ENCODE data around the gene GRK7.
A peak's percentile ranks its signal among the peaks of the same experiment; 100 is the strongest.
"Not testable (repeated sequence)": the region's sequence is repeated elsewhere in the genome, so short reads cannot be mapped to it uniquely, and the experiment has no call there.

The GRK7 gene

GRCh38 chr3:141793476-141794260 is 30.5 kb downstream of the GRK7 start:
- FAIRE-seq (no peak), DNase-seq (ENCODE audit: insufficient read length, low spot score) (no peak)

DNA sequence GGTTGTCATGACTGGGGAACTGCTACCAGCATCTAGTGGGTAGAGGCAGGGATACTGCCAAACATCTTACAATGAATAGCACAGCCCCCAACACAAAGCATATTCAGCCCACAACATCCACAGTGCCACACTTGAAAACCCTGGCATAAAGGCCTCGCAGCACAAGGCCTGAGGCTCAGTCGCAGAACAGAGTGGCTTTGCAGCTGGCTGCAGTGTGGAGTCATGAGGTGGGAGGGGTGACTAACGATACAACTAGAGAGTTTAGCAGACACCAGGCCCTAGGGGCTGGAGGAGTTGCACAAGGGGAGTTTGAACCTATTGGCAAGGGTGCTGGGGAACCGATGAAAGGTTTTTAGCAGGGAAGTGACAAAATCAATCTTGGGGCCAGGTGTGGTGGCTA is 32.1 kb downstream of the GRK7 start:
- FAIRE-seq (no peak), DNase-seq (ENCODE audit: insufficient read length, low spot score) (no peak)

- no peak for DNase-seq (ENCODE audit: insufficient read length, low spot score)
- peak; percentile 62 for FAIRE-seq
Observed at GRCh38 chr3:141795741-141796080, 32.5 kb downstream of the GRK7 start.

DNA sequence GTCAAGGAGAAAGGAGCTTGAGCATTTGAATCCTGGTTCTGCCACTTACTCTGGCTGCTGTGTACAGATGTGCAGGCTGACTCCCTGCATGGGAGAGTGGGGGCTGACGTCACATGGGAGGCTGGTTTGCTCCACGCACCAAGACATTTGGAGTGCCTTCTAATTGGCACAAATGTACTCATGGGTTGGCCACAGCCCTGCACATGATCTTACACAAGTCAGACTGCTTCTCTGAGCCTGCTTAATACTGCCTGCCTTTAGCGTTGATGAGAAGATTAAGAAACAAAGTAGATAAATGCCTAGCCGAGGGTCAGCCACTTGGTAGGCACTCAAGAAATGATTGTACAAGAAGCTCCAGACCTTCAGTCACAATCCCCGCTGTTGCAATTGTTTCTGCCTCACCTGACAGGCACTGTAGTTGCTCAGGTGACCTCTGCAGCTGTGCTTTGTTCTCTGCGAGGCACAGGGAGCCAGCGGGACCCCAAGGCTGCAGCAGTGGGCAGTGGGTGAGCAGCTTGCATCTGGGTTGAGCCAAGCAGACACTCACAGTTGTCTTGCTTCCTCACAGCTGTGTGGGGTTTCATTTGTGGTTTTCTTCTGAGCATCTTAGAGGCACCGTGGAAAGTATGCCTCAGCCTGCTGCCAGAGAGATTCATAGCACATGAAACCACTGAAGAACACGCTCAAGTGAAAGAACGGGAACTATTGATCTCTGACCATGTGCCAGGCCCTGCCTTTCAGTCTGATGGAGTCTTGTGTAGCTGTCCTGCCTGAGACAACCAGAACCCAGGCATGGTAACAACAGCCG is 33.1 kb downstream of the GRK7 start:
- DNase-seq (ENCODE audit: insufficient read length, low spot score), result peak; percentile 76
- FAIRE-seq, result peak; percentile 98

DNA sequence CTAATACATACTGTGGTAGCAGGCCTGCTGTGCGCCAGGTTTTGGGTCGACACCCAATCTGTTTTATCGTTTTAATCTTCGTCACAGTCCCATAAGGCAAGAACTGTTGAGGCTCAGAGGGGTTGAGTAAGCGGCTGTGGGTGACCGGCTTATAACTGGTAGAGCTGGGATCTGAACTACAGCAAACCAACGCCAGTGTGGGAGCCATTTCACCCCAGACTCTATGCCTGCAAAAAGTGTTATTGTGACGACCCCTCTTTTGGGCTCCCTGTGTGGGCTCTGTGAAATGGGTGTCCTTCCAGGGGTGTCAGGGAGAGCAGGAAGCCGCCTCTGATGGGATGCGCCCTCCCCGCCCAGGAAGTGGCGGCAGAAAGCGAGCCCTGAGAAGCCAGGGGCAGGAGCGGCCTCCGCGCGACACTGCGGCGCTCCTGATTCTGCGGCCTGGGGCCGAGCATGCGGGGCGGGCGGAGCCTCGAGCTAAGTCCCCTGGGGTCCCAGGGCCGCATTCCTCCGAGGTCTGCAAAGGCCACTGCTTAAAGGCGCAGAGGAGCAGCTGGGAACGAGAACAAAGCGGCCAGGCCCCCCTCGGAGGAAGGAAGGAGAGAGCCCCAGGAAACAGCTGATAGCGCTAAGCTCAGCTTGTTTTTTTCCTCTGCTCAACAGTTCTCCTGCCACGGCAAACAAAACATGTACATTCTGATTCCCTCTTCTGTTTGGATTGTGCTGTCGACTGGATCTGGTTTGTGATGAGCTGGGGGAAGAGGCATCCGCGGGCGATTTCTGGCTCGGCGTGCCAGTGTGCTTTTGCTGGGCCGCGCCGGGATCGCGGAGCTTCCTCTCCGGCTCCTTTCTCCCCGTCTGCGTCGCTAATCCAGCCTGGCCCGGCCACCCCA is 33.9 kb downstream of the GRK7 start:
- DNase-seq (ENCODE audit: insufficient read length, low spot score) (peak; percentile 31), FAIRE-seq (no peak)

GRCh38 chr3:141797819-141798447 is 34.7 kb downstream of the GRK7 start:
- FAIRE-seq, result no peak

DNA sequence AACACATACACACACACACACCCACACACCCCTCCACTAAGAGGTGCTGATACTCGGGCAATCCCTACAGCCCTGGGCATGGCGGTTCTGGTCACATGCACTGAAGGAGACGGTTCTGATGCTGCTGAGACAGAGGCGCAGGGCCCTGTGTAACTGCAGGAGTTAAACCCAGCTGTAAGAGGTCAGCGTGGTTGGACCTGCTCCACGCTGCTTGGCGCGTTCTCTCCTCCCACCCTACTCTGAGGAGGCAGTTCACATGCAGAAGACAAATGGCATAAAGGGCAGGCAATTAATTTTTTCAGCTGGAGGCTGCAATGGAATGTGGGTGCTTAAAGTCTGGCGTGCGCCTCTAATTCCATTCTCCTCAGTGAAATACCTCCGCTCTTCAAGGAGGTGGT is 35.2 kb downstream of the GRK7 start:
- DNase-seq (ENCODE audit: insufficient read length, low spot score), result no peak
- FAIRE-seq, result no peak

More at GRCh38 chr3:141797819-141798447, 34.7 kb downstream of the GRK7 start:
- DNase-seq (ENCODE audit: insufficient read length, low spot score), result no peak

DNA sequence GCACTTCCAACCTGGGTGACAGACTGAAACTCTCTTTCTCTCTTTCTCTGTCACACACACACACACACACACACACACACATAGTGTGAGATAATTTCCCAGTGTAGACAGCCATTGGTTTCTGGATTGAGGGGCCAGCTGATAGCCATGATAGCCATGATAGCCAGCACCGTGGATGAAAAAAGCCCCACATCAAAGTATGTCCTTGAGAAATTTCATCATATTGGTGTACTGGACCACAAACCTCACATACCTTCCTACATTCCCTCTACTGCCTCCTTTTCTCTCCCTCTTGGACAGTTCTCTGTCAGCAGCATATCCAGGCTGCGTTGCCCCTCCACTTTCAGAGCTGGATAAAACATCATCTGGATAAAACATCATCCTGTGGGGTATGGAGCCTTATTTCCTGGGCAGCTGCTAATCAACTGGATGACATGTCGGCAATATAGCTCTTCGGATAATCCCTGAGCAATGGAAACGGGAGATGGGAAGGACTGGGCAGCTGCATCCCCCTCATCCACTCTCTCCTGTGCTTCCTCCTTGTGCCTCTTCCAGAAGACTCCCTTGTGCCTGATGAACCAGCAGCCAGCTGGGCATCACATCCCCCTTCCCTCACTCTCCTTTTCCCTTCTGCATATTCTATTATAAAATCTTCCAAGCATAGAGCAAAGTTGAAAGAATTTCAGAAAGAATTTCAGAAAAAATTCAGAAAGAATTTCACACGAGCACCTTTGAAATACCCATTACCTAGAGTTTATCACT is 39.3 kb downstream of the GRK7 start:
- FAIRE-seq, result no peak
- DNase-seq (ENCODE audit: insufficient read length, low spot score), result no peak

DNA sequence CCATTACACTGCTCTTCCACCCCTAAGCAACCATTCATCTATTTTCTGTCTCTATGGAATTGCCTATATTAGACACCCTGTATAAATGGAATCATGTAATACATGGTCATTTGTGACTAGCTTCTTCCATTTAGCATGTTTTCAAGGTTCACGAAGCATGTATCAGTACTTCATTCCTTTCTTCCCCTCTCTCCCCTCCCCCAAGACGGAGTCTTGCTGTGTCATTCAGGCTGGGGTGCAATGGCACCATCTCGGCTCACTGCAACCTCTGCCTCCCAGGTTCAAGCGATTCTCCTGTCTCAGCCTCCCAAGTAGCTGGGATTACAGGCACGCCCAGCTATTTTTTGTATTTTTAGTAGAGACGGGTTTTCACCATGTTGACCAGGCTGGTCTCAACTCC is 40.3 kb downstream of the GRK7 start:
- FAIRE-seq; DNase-seq (ENCODE audit: insufficient read length, low spot score): not testable (repeated sequence)

GRCh38 chr3:141804447-141804777 is 41.2 kb downstream of the GRK7 start:
- no peak for DNase-seq (ENCODE audit: insufficient read length, low spot score)
- FAIRE-seq, result no peak

- FAIRE-seq (no peak), DNase-seq (ENCODE audit: insufficient read length, low spot score) (no peak)
Observed at GRCh38 chr3:141804778-141805639, 41.8 kb downstream of the GRK7 start.

DNA sequence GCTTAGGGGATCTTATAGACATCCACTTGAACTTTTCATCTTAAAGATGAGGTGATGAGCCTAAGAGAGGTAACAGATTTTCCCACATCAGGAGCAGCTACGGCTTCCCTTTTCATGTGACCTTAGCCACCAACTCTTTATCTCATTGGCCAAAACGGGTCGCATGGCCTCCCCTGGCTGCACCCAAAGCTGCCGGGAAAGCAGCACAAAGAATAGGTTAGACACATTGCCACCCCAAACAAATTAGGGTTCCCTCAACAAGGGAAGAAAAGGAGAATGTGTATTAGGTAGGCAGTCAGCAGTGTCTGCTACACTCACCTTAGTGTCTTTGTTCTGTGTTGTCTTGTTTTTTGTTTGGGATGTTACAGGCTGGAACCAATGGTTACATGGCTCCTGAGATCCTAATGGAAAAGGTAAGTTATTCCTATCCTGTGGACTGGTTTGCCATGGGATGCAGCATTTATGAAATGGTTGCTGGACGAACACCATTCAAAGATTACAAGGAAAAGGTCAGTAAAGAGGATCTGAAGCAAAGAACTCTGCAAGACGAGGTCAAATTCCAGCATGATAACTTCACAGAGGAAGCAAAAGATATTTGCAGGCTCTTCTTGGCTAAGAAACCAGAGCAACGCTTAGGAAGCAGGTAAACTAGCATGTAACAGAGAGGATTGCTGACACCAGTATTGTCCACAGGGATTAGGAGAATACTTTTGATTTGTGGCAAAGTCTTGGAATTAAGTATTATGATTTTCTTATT is 44.2 kb downstream of the GRK7 start:
- no peak for DNase-seq (ENCODE audit: insufficient read length, low spot score)
- FAIRE-seq, result peak; percentile 44

GRCh38 chr3:141808586-141808985 is 45.4 kb downstream of the GRK7 start:
- no peak for FAIRE-seq
- no peak for DNase-seq (ENCODE audit: insufficient read length, low spot score)

- DNase-seq (ENCODE audit: insufficient read length, low spot score), result no peak
- no peak for FAIRE-seq
Observed at GRCh38 chr3:141810161-141810560, 47.0 kb downstream of the GRK7 start.

DNA sequence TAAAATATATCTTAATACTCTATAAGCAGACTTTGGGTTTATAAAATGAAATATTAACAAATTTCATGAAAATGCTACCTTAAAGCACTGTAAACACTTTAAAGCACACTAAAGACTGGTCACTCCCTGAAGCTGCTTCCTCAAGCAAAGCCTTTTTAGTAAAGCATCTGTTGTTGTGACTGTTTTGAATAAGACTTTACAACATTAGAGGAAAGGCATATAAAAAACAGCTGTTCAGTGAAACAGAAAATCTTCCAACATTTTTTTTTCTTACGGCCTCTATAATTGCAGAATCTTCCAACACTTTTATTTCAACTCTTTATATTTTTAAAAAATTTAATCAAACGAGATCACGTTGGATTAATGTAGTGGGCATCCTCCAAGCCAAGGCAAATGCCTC is 48.1 kb downstream of the GRK7 start:
- no peak for FAIRE-seq
- no peak for DNase-seq (ENCODE audit: insufficient read length, low spot score)

DNA sequence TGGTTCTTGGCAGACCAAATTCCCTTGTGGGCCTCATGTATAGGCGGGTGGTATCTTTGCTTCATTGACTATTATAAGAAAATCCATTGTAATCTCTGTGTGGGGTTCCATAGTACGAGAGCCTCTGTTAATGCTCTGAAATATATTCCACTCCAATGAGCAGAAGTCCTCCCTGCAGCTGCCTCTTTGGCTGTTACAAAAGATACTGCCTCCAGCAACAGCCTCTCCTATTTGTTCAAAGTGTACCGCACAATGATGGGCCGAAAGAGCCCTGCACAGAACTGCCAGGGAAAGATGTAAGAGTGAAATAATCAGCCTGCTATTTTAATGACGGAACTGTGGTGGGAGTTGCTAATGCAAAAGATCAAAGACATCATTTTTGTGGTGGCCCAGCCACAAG is 48.9 kb downstream of the GRK7 start:
- DNase-seq (ENCODE audit: insufficient read length, low spot score) (no peak), FAIRE-seq (no peak)

DNA sequence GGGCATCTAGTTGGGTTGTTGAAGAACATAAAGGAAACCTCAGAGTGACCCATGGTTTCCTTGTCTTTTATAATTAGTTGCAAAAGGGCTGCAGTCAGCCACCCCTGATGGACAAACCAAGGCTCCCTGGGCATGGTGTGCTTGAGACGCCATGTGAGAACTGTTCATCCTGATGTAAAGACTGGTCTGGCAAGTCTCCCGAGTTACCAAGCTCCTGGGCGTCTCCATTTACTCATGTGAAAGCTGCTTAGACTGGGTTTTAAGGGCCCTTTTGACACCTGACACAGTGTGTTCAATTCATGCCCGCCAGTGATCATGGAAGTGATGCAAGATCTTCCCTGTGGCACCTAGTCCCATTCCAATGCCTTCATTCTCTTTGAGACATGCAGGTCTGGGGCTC is 49.4 kb downstream of the GRK7 start:
- FAIRE-seq (no peak), DNase-seq (ENCODE audit: insufficient read length, low spot score) (no peak)
